Thoracic aorta (tissue), 2 donors: ENCODE results near the gene STRIP2. TPM values are rescaled to one million over a fixed set of nuclear protein-coding genes. Genes with fewer than 3 reads are reported as not detected.
"Not testable (repeated sequence)": the region's sequence is repeated elsewhere in the genome, so short reads cannot be mapped to it uniquely, and the experiment has no call there.

Experiments used
- ATAC-seq: fragments of 150-250 bp; one replicate; pipeline ENCODE4 v1.8.0; 2017; ENCODE audit warnings: low read depth; ENCODE audit not compliant: insufficient number of reproducible peaks, low FRiP score
- DNase-seq: peaks from one replicate; pipeline ENCODE4 v3.0.0-alpha.2; 2020; ENCODE audit warnings: low spot score
- H3K27ac ChIP-seq, 2 donors: fragments of 200-600 bp; sonication (generic); 1 replicate in 1 of 2; 2 replicates in 1 of 2; pipeline ENCODE4 v1.5.1; 2016; ENCODE audit warnings: mild to moderate bottlenecking in 2 of 2, moderate library complexity in 2 of 2
- H3K27me3 ChIP-seq: fragments of 200-600 bp; sonication (generic); replicated peaks from 2 replicates; pipeline ENCODE4 v1.6.0; 2016; ENCODE audit warnings: mild to moderate bottlenecking; ENCODE audit not compliant: insufficient read depth
- H3K36me3 ChIP-seq: fragments of 200-600 bp; sonication (generic); one replicate; pipeline ENCODE4 v1.5.1; 2016
- H3K4me1 ChIP-seq, 2 donors: fragments of 200-600 bp; sonication (generic); 1 replicate in 1 of 2; 2 replicates in 1 of 2; pipeline versions ENCODE4 v1.5.1 to v1.6.0; 2016; ENCODE audit warnings: low read depth in 2 of 2, mild to moderate bottlenecking in 1 of 2; ENCODE audit not compliant: control insufficient read depth in 1 of 2
- H3K4me3 ChIP-seq: fragments of 200-600 bp; sonication (generic); 2 replicates; pipeline ENCODE4 v1.5.1; 2016; ENCODE audit warnings: mild to moderate bottlenecking
- H3K9me3 ChIP-seq: fragments of 200-600 bp; sonication (generic); 2 replicates; pipeline ENCODE4 v1.5.1; 2016
- total RNA-seq, 2 donors: library from RNA; depleted of rRNA; stranded (reverse); fragments of >200 nt; gene quantifications; one replicate each; pipeline versions ENCODE4 v1.1.0 to v1.2.3, GENCODE V29; 2016
- TF ChIP-seq, protein P1 (sequence below): fragments of 200-600 bp; sonication (generic); IDR thresholded peaks from one replicate; pipeline ENCODE4 v1.5.1; 2019; ENCODE audit warnings: antibody characterized with exemption

The STRIP2 gene
- total RNA-seq, 2 donors from 2014 or later: 1.1 TPM; not detected in 1

DNA sequence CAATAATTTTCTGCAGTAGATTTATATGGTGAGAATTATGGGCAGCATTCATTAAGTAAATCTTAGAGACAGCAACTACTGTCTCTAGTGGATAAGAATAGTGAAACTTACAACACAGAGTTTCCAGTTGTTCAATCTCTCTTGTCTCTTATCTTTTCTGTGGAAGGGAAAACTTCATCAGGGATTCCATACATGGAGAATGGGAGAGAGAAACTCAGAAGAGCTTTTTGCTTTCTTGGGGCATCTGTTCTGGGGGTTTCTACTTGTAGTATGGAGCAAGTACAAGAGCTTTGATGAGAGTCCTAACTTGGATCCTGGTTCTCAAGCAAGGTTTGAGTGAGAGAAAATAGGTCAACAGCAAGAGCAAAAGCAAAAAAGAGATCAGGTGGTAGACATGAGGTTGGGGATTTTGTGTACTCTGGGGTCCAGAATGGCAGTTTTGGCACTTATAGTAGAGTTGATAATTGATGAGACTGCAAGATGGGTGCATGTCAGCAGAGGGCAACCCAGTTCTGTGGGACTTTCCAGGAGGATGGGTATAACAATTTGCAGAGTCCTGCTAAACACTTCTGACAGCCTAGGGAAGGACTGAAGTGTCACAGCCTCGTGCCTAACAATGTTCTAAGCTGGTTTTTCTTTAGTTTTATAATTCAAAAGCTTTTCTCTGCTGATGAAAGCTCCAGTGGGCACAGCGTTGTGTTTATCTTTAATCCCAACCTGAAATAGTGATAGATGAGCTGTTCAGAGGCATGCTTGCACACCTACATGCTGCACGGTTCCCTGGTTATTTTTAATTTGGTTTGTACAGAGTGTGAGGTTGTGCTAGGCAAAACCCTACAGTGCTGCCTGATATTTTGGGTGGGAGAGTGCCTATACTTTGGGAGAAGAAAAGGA, 32.0 kb upstream of the STRIP2 start:
- H3K27ac ChIP-seq: no peak overlapping the region
- no peaks in the 10 kb centered on the region for H3K4me1 ChIP-seq
- peaks cover 10% of the 10 kb centered on the region for H3K36me3 ChIP-seq
- H3K4me3 ChIP-seq: no peak overlapping the region
- TF ChIP-seq, protein P1, sequence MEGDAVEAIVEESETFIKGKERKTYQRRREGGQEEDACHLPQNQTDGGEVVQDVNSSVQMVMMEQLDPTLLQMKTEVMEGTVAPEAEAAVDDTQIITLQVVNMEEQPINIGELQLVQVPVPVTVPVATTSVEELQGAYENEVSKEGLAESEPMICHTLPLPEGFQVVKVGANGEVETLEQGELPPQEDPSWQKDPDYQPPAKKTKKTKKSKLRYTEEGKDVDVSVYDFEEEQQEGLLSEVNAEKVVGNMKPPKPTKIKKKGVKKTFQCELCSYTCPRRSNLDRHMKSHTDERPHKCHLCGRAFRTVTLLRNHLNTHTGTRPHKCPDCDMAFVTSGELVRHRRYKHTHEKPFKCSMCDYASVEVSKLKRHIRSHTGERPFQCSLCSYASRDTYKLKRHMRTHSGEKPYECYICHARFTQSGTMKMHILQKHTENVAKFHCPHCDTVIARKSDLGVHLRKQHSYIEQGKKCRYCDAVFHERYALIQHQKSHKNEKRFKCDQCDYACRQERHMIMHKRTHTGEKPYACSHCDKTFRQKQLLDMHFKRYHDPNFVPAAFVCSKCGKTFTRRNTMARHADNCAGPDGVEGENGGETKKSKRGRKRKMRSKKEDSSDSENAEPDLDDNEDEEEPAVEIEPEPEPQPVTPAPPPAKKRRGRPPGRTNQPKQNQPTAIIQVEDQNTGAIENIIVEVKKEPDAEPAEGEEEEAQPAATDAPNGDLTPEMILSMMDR: no peak
- H3K9me3 ChIP-seq: no peaks in the 10 kb centered on the region
- no peaks in the 10 kb centered on the region for H3K27me3 ChIP-seq
- DNase-seq (no peak), ATAC-seq (no peak)

DNA sequence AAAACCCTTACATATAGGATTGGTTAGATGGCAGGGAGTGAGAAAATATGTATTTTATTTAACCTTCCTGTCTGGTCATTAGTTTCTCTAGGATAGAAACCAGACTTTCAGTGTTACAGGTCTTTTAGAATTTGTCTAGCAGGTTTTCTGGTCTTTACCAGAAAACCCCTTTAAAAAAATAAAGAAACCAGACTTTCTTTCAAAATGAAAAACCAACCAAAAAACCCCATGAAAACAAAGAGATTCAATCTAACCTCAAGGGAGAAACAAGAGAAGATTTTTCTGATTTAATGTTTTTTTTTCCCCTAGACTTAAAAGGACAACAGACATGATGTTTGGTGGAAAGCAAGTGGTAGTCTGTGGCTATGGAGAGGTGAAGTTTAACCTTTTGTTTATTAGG, 28.7 kb upstream of the STRIP2 start:
- no peak overlapping the region for H3K4me3 ChIP-seq
- ATAC-seq: no peak
- no peaks in the 10 kb centered on the region for H3K4me1 ChIP-seq
- TF ChIP-seq, protein P1: no peak
- H3K9me3 ChIP-seq: no peaks in the 10 kb centered on the region
- H3K27ac ChIP-seq: no peak overlapping the region
- no peaks in the 10 kb centered on the region for H3K27me3 ChIP-seq
- peaks cover 14% of the 10 kb centered on the region for H3K36me3 ChIP-seq
- DNase-seq: no peak

GRCh38 chr7:129410238-129410637, 24.0 kb upstream of the STRIP2 start:
- not testable (repeated sequence) for H3K27ac ChIP-seq, H3K4me3 ChIP-seq, H3K9me3 ChIP-seq, ATAC-seq, H3K27me3 ChIP-seq, DNase-seq, H3K4me1 ChIP-seq
- peaks cover 21% of the 10 kb centered on the region for H3K36me3 ChIP-seq

GRCh38 chr7:129412501-129412900, 21.7 kb upstream of the STRIP2 start:
- Histone ChIP-seq H3K27me3 (no peaks in the 10 kb centered on the region), H3K36me3 (peaks cover 13% of the 10 kb centered on the region), H3K27ac (no peak overlapping the region), H3K4me1 (no peaks in the 10 kb centered on the region), H3K9me3 (no peaks in the 10 kb centered on the region), H3K4me3 (no peak overlapping the region)
- ATAC-seq (no peak), DNase-seq (no peak)
- TF ChIP-seq, protein P1: no peak

DNA sequence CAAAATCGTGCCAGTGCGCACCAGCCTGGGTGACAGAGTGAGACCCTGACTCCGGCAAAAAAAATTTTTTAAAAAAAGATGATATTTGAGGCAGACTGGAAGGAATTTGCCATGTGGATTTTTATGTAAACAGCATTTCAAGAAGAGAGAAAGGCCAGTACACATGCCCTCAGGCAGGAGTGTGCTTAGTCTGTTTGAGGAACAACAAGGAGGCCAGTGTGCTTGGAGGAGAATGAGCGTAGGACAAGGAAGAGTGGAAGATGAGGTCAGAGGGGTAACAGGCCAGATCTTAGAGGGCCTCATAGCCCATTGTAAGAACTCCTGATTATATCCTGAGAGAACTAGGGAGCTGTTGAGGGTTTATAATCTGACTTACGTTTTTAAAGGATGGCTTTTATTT, 17.2 kb upstream of the STRIP2 start:
- H3K27ac ChIP-seq: no peak overlapping the region
- peaks cover 10% of the 10 kb centered on the region for H3K36me3 ChIP-seq
- DNase-seq (no peak), ATAC-seq (no peak)
- peaks cover 0 to 8% of the 10 kb centered on the region in 2 donors for H3K4me1 ChIP-seq
- H3K27me3 ChIP-seq: no peaks in the 10 kb centered on the region
- H3K9me3 ChIP-seq: no peaks in the 10 kb centered on the region
- TF ChIP-seq, protein P1: no peak
- H3K4me3 ChIP-seq: no peak overlapping the region
